ENCODE data around the gene DTNA.

DTNA gene

DNA sequence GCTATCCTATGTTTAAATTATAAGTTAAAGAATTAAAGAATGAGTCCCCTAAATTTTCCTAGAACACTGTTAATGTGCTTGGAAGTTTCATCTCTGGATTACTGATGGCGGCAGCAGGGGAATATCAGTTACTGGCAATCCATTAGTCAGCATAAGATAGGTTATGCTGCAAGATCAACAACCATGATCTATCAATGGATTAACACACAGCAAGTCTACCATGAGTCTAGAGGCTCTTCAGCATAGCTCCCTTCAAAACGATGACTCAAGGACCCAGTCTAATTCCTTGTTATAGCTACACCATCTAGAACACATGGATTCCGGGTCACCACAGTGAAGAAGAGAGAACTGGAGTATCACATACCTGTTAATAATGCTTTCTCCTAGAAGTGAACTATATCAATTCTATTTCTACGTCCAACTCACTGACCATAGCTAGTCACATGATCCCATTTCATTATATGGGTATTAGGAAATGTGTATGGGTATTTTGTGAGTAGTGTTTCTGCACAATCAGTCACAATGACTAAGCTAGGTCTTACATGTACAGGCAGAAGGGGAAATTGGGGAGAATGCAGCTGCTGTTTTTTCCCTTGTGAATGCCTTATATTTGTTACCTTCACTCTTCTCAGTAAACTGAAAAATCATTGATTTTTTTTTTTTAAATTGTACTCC is 222.8 kb downstream of the DTNA start:
- ChIA-PET POLR2A (no interaction called here), CTCF (interaction anchor here (0.6 to 0.9 kb wide), 3 partner anchors 10 to 123 kb away, joined by 3 to 4 read pairs (median 3); no protein-coding TSS in a partner anchor)
- no peak for DNase-seq (ENCODE audit: extremely low spot score)
- TF ChIP-seq TARDBP (IDR thresholded peaks at IDR 0.05) (no peak), FOXM1 (IDR thresholded peaks at IDR 0.05; ENCODE audit: borderline replicate concordance) (no peak), NFRKB (IDR thresholded peaks at IDR 0.05) (no peak), HDGF (IDR thresholded peaks at IDR 0.05; ENCODE audit: borderline replicate concordance) (no peak), L3MBTL2 (conservative IDR thresholded peaks at IDR 0.05) (no peak), BHLHE40 (IDR thresholded peaks at IDR 0.05; ENCODE audit: borderline replicate concordance) (no peak), CTBP1 (IDR thresholded peaks at IDR 0.05; ENCODE audit: borderline replicate concordance) (no peak), SP1 (IDR thresholded peaks at IDR 0.05) (no peak), FOXK2 (IDR thresholded peaks at IDR 0.05) (no peak)

GRCh38 chr18:34933909-34934661 is 224.0 kb downstream of the DTNA start:
- CTCF ChIA-PET, result no interaction called here
- POLR2A ChIA-PET, result no interaction called here

DNA sequence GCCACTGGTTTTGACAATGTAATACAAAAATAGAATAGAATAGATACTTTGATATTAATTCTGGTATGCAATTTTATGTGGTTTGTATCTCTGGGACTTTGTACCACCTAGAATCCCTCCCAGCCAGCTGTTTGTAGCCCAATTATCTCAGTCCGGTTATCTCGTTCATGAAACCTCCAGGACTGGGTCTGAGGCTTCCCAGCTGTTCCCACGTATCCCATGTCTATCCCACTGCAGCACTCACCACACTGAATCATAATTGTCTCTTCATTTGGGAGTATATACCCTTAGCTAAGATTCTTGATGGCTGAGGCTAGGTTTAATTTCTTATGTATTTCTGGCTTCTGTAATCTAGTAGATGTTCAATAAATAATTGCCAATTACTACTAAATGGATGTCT is 226.7 kb downstream of the DTNA start:
- ChIA-PET CTCF (no interaction called here), POLR2A (no interaction called here)
- no peak for TF ChIP-seq BHLHE40 (IDR thresholded peaks at IDR 0.05; ENCODE audit: borderline replicate concordance)
- TF ChIP-seq FOXA1 (IDR thresholded peaks at IDR 0.05), result no peak
- TF ChIP-seq NFRKB (IDR thresholded peaks at IDR 0.05), result no peak
- no peak for TF ChIP-seq CTBP1 (IDR thresholded peaks at IDR 0.05; ENCODE audit: borderline replicate concordance)
- TF ChIP-seq, protein P1, sequence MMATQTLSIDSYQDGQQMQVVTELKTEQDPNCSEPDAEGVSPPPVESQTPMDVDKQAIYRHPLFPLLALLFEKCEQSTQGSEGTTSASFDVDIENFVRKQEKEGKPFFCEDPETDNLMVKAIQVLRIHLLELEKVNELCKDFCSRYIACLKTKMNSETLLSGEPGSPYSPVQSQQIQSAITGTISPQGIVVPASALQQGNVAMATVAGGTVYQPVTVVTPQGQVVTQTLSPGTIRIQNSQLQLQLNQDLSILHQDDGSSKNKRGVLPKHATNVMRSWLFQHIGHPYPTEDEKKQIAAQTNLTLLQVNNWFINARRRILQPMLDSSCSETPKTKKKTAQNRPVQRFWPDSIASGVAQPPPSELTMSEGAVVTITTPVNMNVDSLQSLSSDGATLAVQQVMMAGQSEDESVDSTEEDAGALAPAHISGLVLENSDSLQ (IDR thresholded peaks at IDR 0.05), result no peak
- TF ChIP-seq HDGF (IDR thresholded peaks at IDR 0.05; ENCODE audit: borderline replicate concordance), result no peak
- no peak for TF ChIP-seq SUZ12 (IDR thresholded peaks at IDR 0.05)
- no peak for TF ChIP-seq FOXK2 (IDR thresholded peaks at IDR 0.05)
- no peak for TF ChIP-seq ARNT (IDR thresholded peaks at IDR 0.05)
- TF ChIP-seq FOXM1 (IDR thresholded peaks at IDR 0.05; ENCODE audit: borderline replicate concordance), result no peak
- TF ChIP-seq LEF1 (IDR thresholded peaks at IDR 0.05; ENCODE audit: borderline replicate concordance), result no peak
- TF ChIP-seq ELF4 (IDR thresholded peaks at IDR 0.05), result no peak
- no peak for TF ChIP-seq ZNF384 (IDR thresholded peaks at IDR 0.05)
- TF ChIP-seq SP1 (IDR thresholded peaks at IDR 0.05), result no peak
- DNase-seq (ENCODE audit: extremely low spot score), result no peak

More at GRCh38 chr18:34933909-34934661, 224.0 kb downstream of the DTNA start:
- no peak for TF ChIP-seq NFRKB (IDR thresholded peaks at IDR 0.05)
- no peak for TF ChIP-seq HDGF (IDR thresholded peaks at IDR 0.05; ENCODE audit: borderline replicate concordance)
- no peak for DNase-seq (ENCODE audit: extremely low spot score)

GRCh38 chr18:34938090-34938489 is 228.0 kb downstream of the DTNA start:
- CTCF ChIA-PET, result interaction anchor here (0.9 kb wide), 1 partner anchor 10 kb away, joined by 3 read pairs; no protein-coding TSS in a partner anchor
- POLR2A ChIA-PET, result no interaction called here
- TF ChIP-seq SP1 (IDR thresholded peaks at IDR 0.05) (no peak), SUZ12 (IDR thresholded peaks at IDR 0.05) (no peak), ZNF384 (IDR thresholded peaks at IDR 0.05) (no peak), FOXK2 (IDR thresholded peaks at IDR 0.05) (no peak), FOXM1 (IDR thresholded peaks at IDR 0.05; ENCODE audit: borderline replicate concordance) (no peak), ELF4 (IDR thresholded peaks at IDR 0.05) (no peak), CTBP1 (IDR thresholded peaks at IDR 0.05; ENCODE audit: borderline replicate concordance) (no peak), L3MBTL2 (conservative IDR thresholded peaks at IDR 0.05) (no peak), TARDBP (IDR thresholded peaks at IDR 0.05) (no peak), LEF1 (IDR thresholded peaks at IDR 0.05; ENCODE audit: borderline replicate concordance) (no peak), NFRKB (IDR thresholded peaks at IDR 0.05) (no peak), FOXA1 (IDR thresholded peaks at IDR 0.05) (no peak), ARNT (IDR thresholded peaks at IDR 0.05) (no peak)
- TF ChIP-seq, protein P1 (IDR thresholded peaks at IDR 0.05), result no peak
- no peak for DNase-seq (ENCODE audit: extremely low spot score)

All from HEK293T (cell line).